HCT116 (cell line): ENCODE results near the gene TRAPPC1.

Experiments used
- CEBPB ChIP-seq: IDR thresholded peaks from 2 replicates; pipeline ENCODE4 v1.6.1; 2012; ENCODE audit warnings: low read depth
- EGR1 ChIP-seq: IDR thresholded peaks from 2 replicates; pipeline ENCODE4 v1.6.1; 2012; ENCODE audit warnings: low read depth
- EZH2 ChIP-seq: fragments of 200-600 bp; sonication (generic); IDR thresholded peaks from 2 replicates; pipeline ENCODE4 v1.6.1; 2017; ENCODE audit warnings: antibody characterized with exemption, mixed run types
- EZH2phosphoT487 ChIP-seq: fragments of 200-600 bp; IDR thresholded peaks from 2 replicates; pipeline ENCODE4 v1.6.1; 2018; ENCODE audit warnings: antibody characterized with exemption, borderline replicate concordance
- FOSL1 ChIP-seq: IDR thresholded peaks from 2 replicates; pipeline ENCODE4 v1.6.1; 2012; ENCODE audit warnings: low read depth
- JUND ChIP-seq: IDR thresholded peaks from 2 replicates; pipeline ENCODE4 v1.6.1; 2012
- POLR2A ChIP-seq: IDR thresholded peaks from 2 replicates; pipeline ENCODE4 v1.7.0; 2011; ENCODE audit warnings: borderline replicate concordance; ENCODE audit not compliant: insufficient read depth, insufficient read length; ENCODE audit errors: extremely low read depth
- POLR2AphosphoS5 ChIP-seq: IDR thresholded peaks from 2 replicates; pipeline ENCODE4 v1.6.1; 2011; ENCODE audit warnings: mild to moderate bottlenecking, low read depth, low read length, moderate library complexity
- RAD21 ChIP-seq: IDR thresholded peaks from 2 replicates; pipeline ENCODE4 v1.6.1; 2012; ENCODE audit warnings: low read depth, mild to moderate bottlenecking
- SP1 ChIP-seq: IDR thresholded peaks from 2 replicates; pipeline ENCODE4 v1.6.1; 2012; ENCODE audit warnings: low read depth
- SRF ChIP-seq: IDR thresholded peaks from 2 replicates; pipeline ENCODE4 v1.6.1; 2012; ENCODE audit warnings: low read depth
- ZNF274 ChIP-seq: fragments of 200-500 bp; sonication (Bioruptor generic); IDR thresholded peaks from 2 replicates; pipeline ENCODE4 v1.6.1; 2014; ENCODE audit warnings: mild to moderate bottlenecking, low read depth, low read length, inconsistent platforms
- TF ChIP-seq, protein P1 (sequence below), 3 experiments: fragments of 200-600 bp in 1 of 3; sonication (generic) in 1 of 3; IDR thresholded peaks in 2 of 3; conservative IDR thresholded peaks in 1 of 3; 2 replicates each; pipeline ENCODE4 v1.5.1; 2012 to 2017; ENCODE audit warnings: low read depth in 2 of 3, low read length in 2 of 3, antibody characterized with exemption in 1 of 3, borderline replicate concordance in 1 of 3, control low read depth in 1 of 3, mild to moderate bottlenecking in 1 of 3, mixed read lengths in 1 of 3, mixed run types in 1 of 3, moderate library complexity in 1 of 3; ENCODE audit not compliant: insufficient read depth in 1 of 3
- TF ChIP-seq, protein P2 (sequence below): IDR thresholded peaks from 2 replicates; pipeline ENCODE4 v1.6.1; 2012

DNA sequence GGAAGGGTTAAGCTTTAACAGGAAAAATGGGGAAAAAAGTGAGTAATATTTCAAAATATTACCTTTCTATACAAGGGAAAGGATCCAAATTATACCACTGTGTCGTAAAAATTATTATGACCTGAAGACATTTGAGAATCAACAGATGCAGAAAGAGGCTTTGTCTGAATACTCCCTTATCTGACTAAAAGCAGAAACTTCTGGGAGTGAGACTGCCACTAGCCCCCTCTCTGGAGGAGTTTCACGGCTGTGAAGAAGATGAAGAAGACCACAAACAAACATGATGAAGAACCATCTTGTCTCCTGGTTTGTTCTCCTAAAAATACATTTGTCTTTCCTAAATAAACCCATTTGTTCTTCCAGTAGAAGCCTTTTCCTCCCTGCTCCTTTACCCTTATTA, 29.7 kb upstream of the TRAPPC1 start:
- TF ChIP-seq RAD21: no peak
- TF ChIP-seq EZH2phosphoT487: no peak
- TF ChIP-seq POLR2A: no peak
- TF ChIP-seq, protein P1, sequence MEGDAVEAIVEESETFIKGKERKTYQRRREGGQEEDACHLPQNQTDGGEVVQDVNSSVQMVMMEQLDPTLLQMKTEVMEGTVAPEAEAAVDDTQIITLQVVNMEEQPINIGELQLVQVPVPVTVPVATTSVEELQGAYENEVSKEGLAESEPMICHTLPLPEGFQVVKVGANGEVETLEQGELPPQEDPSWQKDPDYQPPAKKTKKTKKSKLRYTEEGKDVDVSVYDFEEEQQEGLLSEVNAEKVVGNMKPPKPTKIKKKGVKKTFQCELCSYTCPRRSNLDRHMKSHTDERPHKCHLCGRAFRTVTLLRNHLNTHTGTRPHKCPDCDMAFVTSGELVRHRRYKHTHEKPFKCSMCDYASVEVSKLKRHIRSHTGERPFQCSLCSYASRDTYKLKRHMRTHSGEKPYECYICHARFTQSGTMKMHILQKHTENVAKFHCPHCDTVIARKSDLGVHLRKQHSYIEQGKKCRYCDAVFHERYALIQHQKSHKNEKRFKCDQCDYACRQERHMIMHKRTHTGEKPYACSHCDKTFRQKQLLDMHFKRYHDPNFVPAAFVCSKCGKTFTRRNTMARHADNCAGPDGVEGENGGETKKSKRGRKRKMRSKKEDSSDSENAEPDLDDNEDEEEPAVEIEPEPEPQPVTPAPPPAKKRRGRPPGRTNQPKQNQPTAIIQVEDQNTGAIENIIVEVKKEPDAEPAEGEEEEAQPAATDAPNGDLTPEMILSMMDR (IDR thresholded peaks at IDR 0.05 in 2 of 3, conservative IDR thresholded peaks at IDR 0.05 in 1 of 3; ENCODE audit: borderline replicate concordance in 1 of 3, insufficient read depth in 1 of 3, low read depth in 2 of 3, low read length in 2 of 3): no peak
- no peak for TF ChIP-seq POLR2AphosphoS5
- TF ChIP-seq FOSL1: no peak
- no peak for TF ChIP-seq CEBPB
- TF ChIP-seq EZH2: no peak
- TF ChIP-seq JUND: no peak
- TF ChIP-seq ZNF274: no peak
- no peak for TF ChIP-seq EGR1
- no peak for TF ChIP-seq SP1
- no peak for TF ChIP-seq SRF
- TF ChIP-seq, protein P2, sequence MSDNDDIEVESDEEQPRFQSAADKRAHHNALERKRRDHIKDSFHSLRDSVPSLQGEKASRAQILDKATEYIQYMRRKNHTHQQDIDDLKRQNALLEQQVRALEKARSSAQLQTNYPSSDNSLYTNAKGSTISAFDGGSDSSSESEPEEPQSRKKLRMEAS: no peak
